HG03025 (cell line): ENCODE data around the gene ZNF398.

Source experiments
- ATAC-seq: cut with Tn5 transposase; IDR thresholded peaks from one replicate; pipeline ENCODE4 v1.9.1; 2021; ENCODE audit warnings: mild to moderate bottlenecking, moderate library complexity; ENCODE audit not compliant: unreplicated experiment, low FRiP score

Gene ZNF398

DNA sequence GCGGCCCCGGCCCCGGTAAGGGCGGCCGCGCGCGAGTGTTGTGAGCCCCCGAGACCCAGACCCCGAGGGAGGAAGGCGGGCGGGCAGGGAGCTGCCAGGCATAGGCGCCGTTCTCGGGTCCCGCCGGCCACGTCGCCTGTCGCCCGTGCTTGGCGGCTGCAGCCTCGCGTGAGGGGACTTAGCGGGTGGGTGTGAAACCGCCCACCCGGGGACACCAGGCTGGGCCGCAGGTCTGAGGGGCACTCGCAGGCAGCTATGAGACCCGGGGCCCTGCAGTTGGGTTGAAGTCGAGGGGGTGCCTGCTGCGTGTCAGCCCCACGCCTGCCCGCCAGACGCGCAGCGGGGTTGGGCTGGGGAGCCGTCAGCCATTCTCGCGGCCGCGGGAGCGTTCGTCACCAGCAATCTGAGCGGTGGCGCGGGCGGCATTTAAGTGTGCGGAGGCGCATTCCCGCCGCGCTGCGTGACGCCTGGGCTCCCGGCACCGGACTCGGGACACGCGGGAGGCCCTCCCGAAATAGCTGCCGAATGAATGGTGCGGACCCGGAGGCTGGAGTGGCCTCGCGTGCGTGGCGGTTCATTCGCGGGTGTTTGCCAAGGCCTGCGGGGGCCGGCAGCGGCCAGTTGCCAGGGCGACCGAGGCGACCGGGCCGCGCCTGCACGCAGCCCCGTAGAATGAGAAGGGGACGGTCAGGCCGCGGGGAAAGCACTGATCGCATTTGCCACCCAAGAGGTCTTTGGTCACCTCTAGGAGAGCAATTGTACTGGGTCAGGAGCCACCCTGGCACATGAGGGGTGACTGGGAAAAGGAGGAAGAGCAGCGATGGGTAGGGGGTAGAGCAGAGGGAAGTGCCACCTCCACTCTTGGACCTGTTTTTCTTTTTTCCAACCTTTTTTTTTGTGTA is 750 bp downstream of the ZNF398 start:
- peak; percentile 34 for ATAC-seq

DNA sequence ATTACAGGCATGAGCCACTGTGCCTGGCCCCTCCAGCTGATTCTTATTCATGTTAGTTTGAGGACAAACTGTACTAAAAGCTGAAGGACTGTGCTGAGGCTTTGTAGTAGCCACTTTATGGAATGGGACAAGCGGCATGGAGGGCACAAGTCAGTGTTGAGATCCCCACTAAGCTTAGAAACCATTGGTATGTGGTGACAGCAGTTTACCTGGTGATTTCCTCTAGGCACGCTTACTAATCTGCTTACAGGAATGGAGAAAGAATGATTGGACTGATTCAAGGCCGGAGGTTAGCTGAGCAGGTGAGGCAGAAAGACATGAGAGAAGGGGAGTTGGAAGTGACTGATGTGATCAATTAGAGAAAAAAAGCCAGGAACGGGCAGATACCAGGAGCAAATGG is 3.7 kb downstream of the ZNF398 start:
- no peak for ATAC-seq

DNA sequence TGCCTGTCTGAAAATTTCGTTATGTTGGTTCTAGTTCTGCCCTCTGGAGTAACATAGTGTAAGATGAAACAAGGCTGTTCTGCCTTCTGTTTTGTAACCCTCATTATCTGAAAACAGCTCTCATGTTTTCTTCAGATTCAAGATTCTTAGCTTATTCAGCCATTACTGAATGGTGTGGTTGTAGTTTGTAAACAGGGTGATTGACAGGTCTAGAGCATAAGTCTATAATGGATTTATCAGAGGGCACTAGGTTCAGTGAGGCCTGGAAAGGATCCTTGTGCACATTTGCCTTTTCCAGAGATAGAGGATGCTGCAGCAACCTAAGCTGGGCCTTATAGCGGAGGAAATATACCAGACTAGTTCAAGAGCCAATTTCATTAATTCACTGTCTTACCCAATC is 6.1 kb downstream of the ZNF398 start:
- ATAC-seq = no peak

DNA sequence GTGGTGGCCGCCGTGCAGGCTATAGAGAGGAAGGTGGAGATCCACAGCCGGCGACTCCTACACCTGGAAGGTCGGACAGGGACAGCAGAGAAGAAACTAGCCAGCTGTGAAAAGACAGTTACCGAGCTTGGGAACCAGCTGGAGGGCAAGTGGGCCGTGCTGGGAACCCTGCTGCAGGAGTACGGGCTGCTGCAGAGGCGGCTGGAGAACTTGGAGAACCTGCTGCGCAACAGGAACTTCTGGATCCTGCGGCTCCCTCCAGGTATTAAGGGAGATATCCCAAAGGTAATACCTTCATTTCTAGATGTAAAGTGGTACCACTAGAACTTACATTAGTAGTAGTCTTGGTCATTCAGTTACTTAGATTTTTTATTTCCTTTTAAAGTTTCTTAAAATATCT is 6.8 kb downstream of the ZNF398 start:
- ATAC-seq = no peak

DNA sequence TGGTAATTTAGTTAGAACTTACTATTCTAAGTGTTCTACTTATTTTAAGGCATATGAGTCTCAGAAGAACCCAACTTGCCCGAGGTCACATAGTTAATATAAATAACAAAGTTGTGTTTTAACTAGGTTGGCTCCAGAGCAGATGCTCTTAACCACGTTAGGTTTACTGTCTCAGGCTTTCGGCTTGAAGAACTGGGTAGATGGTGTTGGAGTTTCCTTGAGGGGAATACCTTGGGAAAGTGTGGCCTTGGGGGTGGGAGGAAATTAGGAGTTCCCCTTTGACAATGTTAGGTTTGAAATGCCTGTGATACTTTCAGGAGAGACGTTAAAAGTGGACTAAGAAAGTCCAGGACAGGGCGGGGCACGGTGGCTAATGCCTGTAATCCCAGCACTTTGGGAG is 9.6 kb downstream of the ZNF398 start:
- ATAC-seq = no peak

DNA sequence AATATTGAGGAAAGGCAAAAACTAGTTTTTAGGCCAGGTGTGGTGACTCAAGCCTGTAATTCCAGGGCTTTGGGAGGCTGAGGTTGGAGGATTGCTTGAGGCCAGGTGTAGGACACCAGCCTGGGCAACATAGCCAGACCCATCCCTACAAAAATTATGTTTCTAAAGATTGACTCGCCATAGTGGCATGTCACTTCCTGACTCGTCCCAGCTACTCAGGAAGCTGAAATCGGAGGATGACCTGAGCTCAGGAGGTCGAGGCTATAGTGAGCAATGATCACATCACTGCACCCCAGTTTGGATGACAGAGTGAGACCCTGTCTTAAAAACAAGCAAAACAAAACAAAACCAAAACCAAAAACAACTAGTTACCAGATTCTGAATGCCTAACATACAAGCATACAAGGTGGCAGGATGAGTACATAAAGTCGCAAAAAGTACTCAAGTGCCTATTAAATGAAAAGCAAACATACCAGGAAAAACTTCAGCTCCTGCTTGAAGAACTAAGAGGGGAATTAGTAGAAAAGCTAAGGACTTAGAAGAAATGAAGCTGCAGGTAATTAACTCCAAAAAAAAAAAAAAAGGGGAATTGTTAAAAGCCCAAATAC is 14.1 kb downstream of the ZNF398 start:
- ATAC-seq = no peak

DNA sequence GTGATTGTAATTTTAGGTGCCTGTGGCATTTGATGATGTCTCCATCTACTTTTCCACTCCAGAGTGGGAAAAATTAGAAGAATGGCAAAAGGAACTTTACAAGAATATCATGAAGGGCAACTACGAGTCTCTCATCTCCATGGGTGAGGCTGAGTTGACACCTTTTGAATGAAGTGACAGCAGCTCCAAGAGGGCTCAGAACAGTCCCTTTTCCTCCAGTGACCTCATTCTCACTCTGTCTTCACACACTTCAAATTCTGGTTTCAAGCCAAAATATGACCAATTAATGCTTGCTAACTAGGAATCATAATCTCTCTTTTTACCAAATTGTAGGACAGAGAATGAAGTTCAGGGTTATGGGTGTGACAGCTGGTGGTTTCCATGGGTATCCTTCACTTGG is 18.9 kb downstream of the ZNF398 start:
- ATAC-seq = no peak

DNA sequence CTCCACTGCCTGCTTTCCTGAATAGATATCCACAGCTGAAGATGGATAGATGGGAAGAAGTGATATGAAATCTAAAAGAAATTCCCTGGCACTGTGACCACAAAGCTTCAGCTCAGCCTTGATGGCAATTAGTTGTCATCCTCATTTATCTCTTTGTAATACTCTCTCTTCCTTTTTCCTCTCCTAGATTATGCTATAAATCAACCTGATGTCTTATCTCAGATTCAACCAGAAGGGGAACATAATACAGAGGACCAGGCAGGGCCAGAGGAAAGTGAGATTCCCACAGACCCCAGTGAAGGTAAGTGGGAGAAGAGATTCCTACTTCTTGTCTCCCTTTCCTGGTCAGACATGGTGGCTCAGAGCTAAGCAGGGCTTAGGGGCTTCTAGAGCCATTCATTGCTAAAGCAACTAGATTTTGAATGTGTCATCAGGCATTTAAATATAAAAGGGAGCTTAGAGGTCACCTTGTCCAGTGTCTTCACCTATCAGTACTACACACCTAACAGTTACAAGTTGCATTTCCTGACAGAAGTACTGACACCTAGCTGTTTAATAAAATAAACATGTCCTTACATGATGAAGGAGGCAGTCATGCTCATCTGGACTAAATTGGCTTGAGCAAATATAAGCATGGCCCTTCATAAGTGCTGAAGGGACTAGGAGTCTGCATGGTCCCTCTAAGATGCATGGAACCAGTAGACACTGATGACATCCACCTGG is 19.5 kb downstream of the ZNF398 start:
- no peak for ATAC-seq

DNA sequence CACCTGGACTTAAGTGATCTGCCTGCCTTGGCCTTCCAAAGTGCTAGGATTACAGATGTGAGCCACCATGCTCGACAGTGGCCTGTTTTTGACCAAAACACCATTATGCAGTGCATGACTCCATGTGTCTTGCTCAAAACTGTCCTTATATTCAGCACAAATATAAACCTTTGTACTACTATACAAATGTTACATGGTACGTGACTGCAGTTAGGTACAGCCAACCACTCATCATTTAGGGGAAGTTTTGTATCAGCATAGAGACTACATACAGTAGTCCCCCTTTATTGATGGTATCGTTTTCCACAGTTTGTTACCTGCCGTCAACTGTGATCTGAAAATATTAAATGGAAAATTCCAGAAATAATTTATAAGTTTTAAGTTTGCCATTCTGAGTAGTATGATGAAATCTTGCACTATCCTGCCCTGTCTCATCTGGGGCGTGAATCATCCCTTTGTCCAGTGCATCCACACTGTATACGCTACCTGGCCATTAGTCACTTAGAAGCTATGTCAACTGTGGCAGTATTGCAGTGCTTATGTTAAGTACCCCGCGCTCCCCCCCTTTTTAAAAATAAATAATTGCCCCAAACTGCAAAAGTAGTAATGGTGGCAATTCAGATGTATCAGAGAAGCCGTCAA is 24.8 kb downstream of the ZNF398 start:
- ATAC-seq = no peak

DNA sequence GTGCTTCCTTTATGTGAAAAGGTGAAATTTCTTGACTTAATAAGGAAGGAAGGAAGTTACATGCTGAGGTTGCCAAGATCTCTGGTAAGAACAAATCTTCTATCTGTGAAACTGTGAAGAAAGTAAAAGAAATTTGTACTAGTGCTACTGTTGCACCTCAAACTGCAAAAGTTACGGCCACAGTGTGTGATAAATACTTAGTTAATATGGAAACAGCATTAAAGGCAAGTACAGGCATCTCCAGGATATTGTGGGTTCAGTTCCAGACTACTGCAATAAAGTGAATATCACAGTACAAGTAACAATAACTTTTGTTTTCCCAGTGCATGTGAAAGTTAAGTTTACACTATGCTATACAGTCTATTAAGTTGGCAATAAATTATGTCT is 25.3 kb downstream of the ZNF398 start:
- no peak for ATAC-seq

DNA sequence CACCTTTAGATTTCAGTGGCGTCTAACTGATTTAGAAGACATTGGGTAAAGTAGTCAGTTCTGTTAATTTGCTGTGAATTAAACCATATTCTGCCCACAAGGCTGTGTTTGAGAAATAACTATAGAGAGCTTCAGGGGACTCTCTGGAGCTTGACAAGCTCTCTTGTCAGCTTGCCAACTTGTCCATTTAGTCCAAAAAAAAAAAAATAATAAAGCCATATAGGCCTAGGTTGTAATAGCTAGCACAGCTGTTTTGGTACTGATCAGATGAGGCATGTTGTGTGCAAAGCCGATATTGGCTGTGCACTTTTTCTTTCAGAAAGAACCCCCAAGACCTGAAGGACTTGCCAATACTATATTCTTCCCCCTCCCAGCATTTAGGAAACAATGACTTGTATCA is 27.9 kb downstream of the ZNF398 start:
- no peak for ATAC-seq

DNA sequence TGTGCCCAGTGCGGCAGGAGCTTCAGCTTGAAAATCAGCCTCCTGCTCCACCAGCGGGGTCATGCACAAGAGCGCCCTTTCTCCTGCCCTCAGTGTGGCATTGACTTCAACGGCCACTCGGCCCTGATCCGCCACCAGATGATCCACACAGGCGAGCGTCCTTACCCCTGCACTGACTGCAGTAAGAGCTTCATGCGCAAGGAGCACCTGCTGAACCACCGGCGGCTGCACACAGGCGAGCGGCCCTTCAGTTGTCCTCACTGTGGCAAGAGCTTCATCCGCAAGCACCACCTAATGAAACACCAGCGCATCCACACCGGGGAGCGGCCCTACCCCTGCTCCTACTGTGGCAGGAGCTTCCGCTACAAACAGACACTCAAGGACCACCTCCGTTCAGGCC is 32.0 kb downstream of the ZNF398 start:
- ATAC-seq = no peak

DNA sequence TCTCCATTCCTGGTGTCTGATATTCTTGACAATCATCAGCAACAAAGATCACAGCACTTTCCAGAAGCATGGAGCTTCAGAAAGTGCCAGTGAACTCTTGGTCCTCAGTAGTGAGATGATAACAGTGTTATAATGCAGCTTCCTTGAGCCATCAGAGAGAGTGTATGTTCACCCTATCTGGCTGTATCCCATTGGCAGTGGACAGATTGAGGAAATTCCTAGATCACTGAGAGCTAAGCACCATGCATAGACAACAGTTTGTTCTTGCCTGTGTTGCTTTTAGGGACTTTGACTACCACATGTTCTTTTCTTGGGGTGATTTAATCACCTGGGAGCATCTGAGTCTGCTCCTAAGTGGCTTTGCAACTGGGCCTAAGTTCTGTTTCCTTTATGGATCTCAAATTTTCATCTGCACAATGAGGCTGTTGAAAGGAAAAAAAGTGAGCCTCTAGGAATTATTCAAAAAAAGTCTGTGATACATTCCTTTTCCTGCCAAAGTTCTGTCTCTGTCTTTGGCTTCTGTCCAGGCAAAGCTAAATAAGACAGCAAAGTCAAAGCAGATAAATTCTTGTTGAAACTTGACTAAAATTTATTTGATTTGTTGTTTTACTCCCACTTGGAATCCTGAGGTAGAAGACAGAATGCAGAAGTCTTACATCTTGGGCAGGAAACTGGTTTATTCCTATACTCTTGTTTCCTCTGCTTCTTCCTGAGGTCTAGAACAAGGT is 33.6 kb downstream of the ZNF398 start:
- ATAC-seq = no peak

DNA sequence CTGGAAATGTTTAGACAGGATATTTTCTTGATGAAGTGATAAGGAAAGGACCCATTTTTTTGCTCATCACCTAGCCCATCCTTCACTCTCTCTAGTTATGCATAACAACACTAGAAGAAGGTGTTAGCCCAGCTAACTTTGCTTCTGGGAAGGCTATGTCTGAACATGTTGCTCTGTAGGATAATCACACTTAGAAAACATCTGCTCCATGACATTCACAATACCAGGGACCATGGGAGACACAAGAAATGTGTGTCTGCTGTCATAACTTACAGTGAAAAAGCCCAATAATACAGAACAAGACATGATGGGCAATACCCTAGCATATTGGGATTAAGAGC is 34.2 kb downstream of the ZNF398 start:
- ATAC-seq = no peak

DNA sequence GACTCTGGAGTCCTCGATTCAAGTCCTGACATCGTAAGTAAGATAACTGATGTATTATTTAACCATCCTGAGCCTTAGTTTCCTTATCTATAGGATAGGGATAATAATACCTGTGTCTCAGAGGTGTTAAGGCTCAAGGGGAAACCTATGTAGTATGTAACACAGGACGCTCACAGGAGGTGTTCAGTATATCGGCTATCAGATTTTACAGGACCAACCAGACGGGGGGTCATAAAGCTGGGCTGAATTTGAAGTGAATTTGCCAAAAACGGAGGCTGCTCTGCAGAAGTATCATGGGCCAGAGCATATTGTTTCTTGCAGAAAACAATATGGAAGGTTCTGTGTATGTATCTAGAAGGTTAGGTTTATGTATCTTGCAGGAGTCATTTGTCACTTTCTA is 37.0 kb downstream of the ZNF398 start:
- ATAC-seq = no peak

DNA sequence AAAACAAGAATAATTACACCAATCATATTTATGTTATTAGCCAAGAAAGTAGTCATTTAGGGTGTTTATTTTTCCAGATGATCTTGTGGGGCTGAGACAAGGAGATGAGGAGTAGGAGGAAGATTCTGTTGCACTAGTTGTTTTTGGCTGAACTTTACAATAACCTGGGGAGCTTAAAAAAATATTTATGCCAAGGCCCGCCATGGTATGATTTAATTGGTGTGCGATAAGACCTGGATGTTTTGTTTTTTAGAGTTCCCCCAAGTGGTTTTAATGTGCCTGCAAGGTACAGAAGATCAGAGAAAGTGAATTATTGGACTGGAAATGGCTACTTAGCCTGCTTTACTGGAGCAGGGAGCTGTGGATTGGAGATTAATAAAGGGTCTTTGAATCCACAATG is 41.0 kb downstream of the ZNF398 start:
- ATAC-seq = no peak

DNA sequence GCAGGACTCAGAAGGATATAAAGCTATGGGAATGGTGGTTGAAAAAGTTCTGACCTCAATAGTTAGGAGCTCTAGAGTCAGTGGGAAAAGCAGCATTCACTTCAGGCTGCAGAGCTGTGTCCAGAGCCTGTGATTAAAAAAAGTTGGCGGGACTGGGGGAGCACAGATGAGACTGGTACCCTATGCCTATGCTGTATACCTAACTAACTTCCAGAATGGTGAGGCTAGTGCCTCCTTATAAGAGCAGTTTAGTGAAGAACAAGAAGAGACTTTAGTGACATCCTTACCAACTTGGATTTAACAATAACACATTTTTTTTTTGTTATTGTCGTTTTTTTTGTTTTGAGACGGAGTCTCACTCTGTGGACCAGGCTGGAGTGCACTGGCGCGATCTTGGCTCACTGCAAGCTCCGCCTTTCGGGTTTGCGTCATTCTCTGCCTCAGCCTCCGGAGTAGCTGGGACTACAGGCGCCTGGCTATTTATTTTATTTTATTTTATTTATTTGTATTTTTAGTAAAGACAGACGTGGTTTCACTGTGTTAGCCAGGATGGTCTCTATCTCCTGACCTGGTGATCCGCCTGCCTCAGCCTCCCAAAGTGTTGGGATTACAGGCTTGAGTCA is 41.5 kb downstream of the ZNF398 start:
- no peak for ATAC-seq

DNA sequence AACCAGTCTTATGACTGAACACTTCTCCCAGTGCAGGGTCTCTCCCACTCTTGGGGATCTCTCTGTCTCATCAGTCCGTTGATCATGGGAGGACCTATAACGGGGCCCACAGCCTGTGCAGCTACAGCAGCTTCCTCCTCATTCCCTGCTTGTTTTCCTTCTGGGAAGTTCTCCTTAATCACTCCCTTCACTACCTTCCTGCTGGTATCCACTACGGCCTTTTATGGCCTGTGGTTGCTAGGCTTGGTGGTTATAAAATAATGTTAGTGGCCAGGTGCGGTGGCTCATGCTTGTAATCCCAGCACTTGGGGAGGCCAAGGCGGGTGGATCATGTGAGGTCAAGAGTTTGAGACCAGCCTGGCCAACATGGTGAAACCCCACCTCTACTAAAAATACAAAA is 44.6 kb downstream of the ZNF398 start:
- ATAC-seq = no peak

DNA sequence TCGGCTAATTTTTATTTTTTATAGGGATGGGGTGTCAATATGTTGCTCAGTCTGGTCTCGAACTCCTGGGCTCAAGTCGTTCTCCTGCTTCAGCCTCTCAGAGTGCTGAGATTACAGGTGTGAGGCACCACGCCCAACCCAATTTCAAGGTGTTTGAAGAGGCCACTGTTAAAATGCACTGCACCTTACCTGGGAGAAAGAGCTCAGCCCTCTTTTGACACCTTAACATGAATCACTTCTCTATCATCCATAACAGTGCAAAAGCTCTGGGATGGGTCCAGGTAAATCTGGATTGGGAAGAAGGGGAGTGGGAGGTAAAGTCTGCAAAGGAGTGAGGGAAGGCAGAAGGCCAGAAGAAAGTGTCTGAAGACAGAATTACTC is 47.5 kb downstream of the ZNF398 start:
- ATAC-seq = no peak
